GM18519 (cell line): ENCODE results near the gene SNX1.
"Not testable (repeated sequence)": the region's sequence is repeated elsewhere in the genome, so short reads cannot be mapped to it uniquely, and the experiment has no call there.

Experiments
- ATAC-seq: cut with Tn5 transposase; IDR thresholded peaks from one replicate; pipeline ENCODE4 v1.9.1; 2021; ENCODE audit warnings: mild to moderate bottlenecking, moderate library complexity; ENCODE audit not compliant: unreplicated experiment, low FRiP score

The SNX1 gene, protein sequence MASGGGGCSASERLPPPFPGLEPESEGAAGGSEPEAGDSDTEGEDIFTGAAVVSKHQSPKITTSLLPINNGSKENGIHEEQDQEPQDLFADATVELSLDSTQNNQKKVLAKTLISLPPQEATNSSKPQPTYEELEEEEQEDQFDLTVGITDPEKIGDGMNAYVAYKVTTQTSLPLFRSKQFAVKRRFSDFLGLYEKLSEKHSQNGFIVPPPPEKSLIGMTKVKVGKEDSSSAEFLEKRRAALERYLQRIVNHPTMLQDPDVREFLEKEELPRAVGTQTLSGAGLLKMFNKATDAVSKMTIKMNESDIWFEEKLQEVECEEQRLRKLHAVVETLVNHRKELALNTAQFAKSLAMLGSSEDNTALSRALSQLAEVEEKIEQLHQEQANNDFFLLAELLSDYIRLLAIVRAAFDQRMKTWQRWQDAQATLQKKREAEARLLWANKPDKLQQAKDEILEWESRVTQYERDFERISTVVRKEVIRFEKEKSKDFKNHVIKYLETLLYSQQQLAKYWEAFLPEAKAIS

DNA sequence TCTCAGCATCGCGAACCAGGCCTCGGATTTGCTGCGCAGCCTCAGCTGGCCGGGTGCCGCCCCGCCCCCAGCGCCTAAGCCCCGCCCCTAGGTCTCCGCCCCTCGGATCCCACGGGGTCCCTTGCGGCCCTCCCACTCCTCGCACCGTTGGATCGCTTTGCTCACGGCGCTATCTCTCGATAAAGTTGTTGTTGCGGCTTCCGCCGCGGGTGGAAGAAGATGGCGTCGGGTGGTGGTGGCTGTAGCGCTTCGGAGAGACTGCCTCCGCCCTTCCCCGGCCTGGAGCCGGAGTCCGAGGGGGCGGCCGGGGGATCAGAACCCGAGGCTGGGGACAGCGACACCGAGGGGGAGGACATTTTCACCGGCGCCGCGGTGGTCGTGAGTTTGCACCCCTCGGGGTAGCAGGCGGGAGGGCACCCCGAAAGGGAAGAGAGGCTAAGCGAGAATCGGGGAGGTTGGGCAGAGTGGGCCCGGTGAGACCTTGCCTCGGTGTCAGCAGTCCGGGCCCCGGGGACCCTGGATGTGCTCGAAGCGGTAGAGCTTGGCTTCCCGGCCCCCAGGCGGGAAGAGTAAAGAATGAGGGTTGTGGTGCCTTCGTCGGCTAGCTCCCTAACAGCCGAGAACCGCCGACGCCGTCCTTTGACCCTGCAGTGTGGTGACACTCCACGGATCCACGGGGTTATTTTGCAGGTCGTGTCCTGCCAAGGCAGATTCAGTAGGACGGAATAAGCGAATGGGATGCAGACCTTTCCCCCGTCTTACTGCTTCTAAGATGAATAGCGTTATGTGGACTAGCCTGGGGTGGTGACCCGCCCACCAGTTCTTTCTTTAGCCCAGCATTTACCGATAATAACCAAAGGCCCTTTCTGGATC lies at the start of gene SNX1:
SNX1 (plus strand) TSS at position 188 of the 873 bp plus-strand sequence; CDS start at position 220, 32 bp downstream.
- no peak for ATAC-seq

DNA sequence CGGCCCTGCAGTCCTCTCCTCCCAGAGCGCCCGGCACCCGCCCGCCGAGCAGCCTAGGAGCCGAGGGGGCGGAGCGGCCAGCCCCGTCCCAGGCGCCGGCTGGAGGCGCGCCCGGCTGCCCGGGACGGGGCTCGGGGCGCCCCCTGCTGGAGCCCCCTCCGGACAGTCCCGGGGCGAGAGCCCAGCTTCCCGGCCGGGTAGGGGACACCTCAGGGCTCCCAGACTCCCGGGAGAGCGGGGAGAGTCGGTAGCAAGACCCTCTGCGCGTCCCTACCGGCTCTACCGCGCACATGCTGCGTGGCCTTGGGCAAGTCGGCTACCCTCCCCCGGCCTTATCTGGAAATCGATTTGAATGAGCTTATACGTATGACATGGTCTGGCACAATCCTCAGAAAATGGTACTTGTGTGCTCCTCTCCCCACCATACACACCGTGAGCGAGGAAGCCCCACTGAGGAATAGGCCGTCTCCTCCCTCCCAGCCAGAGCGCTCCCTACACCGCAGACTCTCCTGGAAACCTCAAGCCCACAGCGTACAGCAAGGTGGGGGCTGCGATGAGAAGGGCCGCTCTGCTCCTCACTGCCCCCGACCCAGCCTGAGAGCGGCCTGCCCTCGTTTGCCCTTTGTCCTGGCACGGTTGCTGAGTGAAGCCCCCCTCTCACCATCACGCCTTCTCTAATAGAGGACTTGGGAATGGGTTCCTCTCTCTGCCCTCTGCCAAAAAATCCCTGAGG lies 49.2 kb upstream of the SNX1 start, which contains the start of gene DAPK2:
DAPK2 (minus strand) TSS at position 65 of the 733 bp plus-strand sequence. CDS start 6,224 bp downstream, outside the sequence.
- ATAC-seq = no peak

DNA sequence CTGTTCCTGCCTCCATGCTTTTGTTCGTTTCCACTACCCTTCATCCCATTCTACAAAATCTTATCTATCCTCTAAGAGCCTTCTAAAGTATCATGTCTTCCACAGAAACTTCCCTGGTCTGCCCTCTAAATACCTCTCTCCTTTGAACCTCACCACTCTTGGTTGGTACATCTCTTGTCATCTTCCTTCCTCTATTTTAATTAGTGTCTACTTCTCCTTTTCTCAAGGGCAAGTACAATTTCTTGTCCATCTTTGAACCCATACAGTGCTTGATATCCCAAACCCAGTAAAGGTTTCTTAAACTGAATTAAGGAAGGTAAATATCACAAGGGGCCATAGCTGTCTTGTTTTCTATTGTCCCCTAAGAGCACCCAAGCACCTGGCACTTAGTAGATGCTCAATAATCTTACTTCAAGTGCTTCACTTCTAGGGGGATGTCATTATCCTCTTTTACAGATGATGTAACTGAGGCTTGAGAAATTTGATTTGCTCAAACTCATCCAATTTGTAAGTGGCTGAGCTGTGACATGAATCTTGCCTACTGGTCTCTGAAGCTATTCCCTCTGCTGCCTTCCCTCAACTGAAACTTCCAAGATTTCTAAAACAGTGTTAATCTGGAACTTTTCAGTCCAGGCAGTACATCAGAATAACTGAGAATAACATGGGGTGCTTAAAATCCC lies 46.9 kb upstream of the SNX1 start:
- no peak for ATAC-seq

DNA sequence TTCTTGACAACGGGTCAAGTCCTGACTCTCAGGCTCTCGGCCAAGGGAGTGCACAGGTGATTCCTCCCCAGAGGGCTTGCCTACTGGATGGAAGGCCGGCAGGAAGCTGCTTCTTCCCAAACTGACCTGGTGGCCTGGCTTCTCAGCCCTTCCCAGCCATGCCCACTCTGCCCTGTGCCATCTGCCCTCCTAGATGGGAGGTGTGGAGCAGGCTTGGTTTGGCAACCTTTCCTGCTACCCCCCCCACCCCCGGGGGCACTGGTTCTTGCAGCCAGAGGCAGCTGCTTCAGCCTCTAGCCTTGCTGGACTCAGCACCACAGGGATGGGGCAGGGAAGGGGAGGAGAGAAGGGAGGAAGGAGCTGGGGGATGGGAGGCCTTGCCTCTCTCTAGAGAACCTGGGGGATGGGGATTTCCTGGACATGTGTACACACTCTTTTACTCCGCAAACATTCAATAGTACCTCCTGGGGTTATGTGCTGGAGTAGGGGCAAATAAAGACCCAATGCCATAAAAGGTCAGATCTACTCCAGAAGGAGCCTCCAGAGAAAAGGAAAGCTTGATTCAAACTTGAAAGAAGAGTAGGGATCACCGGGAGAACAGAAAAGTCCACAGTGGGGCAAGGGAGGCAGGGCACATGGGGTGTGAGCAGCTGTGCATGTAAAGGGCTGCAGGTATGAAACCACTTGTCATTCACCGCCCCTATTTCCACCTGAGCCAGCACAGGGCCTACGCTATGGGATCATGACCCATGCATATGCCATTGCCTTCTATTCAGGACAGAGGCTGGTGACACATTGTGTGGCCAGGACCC lies 45.3 kb upstream of the SNX1 start:
- ATAC-seq = no peak

DNA sequence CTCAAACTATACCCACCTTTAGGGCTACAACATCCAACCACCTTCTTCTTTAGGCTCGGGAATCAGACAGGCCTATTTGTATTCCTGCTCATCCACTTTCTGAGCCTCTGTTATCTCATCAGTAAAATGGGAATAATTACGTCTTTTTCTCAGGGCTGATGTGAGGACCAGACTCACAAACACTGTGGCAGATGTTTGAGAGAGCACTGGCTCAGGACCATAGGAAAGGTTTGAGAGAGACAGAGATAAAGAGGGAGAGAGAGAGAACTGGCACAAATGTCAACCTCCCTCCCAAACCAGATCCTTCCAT lies 44.7 kb upstream of the SNX1 start:
- ATAC-seq = no peak

DNA sequence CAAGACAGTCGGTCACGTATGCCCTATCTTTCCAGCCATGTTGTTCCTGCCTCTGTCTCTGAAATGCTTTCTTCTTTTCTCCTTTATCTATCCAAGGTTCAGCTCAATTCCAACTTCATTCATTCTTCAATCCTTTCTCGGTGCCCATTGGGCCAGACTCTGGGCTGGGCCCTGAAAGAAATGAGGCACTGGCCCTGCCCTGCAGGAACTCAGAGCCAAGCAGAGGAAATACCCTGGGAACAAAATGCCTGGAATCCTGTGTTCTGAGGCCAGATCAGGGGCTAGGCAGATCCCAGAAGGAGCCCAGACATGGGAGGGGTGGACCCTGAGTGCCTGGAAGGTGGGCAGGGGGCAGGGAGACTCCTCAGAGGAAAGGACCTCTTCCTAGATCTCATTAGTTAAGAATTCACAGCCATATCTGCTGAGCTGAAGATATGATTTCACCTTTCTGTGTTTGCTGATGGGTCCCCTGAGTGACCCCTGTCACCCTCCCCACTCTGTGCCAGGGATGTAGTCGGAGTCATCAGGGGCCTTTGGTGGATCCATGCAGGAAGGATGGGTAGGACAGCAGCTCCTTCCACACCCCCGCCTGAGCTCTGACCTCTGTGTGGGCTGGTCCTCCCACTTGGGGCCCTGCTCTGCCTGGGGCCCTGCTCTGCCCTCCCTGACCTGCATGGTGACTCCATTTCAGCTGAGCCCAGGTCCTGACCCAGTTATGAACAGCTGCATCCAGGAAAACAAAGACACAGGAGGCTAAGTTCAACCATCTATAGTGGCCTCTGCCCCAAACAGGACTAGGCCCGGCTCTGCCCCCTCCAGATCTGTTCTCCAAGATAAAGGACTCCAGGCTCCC lies 44.1 kb upstream of the SNX1 start:
- ATAC-seq = no peak

DNA sequence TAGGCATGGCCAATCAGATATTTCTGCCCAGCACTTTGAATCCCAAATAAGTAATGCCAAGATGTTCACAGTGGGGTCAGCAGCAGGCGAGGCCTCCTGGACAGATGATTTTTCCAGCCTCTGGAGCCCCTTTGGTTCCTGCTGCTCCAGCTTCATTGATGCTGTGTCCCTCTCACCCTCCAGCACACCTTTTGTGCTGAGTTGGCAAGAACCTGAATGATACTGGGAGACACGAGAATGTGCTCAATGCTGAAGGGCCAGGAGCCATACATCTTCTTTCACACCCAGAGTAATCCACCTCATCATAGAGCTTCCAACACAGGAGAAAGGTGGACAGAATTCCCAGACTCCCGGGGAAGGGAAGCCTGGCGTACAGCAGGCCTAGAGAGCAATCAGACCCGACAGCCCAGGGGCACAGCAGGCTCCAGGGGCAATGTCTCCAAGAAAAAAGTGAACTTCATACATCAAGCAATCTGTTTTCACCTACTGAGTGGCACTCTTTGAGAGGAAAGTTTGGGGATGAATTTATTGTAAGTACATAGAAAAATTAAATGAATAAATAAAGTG lies 42.8 kb upstream of the SNX1 start:
- no peak for ATAC-seq

DNA sequence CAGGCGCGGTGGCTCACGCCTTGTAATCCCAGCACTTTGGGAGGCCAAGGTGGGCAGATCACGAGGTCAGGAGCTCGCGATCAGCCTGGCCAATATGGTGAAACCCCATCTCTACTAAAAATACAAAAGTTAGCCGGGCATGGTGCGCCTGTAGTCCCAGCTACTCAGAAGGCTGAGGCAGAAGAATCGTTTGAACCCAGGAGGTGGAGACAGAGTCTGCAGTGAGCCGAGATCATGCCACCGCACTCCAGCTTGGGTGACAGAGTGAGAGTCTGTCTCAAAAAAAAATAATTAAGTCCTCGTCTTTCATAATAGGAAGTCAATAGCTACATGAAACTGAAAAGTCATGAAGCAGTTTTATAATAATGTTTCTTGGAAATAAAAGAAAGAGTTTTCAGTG lies 42.1 kb upstream of the SNX1 start:
- ATAC-seq = not testable (repeated sequence)

DNA sequence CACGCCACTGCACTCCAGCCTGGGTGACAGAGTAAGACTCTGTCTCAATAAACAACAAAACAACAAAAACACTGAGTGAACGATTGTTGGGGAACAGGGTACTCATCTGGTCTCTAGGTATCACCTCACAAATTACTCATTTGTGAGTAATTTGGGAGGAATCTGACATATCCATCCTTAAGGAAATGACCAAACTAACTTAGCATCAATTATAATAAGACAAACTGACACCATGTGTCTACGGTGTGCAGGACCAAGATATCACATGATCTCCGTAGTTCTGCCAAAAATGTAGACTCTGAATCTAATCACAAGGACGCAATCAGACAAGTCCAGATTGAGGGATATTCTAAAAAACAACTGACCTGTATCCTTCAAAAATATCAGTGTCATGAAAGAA lies 37.5 kb upstream of the SNX1 start:
- ATAC-seq = no peak

DNA sequence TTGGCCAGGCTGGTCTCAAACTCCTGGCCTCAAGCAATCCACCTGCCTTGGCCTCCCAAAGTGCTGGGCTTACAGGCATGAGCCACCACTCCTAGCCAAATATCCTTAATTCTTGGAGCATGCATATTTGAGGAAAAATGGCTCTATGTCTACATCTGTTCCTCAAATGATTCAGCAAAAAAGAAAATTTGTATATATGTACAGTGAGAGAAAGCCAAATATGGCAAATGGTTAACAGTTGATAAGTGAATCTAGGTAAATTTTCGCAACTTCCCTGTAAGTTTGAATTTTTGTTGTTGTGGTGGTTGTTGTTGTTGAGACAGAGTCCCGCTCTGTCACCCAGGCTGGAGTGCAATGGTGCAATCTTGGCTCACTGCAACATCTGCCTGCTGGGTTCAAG lies 36.7 kb upstream of the SNX1 start:
- not testable (repeated sequence) for ATAC-seq

DNA sequence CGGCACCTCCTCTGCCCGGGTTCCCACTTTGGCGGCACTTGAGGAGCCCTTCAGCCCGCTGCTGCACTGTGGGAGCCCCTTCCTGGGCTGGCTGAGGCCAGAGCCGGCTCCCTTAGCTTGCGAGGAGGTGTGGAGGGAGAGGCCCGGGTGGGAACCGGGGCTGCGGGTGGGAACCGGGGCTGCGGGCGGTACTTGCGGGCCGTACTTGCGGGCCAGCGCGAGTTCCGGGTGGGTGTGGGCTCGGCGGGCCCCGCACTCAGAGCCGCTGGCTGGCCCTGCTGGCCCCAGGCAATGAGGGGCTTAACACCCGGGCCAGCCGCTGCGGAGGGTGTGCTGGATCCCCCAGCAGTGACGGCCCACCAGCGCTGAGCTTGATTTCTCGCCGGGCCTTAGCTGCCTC lies 35.1 kb upstream of the SNX1 start:
- no peak for ATAC-seq

DNA sequence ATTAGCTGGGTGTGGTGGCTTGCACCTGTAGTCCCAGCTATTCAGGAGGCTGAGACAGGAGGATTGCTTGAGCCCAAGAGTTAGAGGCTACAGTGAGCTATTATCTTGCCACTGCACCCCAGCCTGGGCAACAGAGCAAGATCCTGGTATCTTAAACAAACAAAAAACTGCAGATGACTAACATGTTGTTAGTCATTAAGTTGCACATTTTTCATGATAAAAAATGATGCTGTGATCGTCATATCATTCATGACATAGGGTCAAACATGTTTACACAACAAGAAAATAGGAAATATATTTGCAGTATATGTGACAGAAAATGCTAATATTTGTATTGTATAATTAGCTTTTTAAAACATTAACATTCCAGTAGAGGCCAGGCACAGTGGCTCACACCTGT lies 29.3 kb upstream of the SNX1 start:
- no peak for ATAC-seq

DNA sequence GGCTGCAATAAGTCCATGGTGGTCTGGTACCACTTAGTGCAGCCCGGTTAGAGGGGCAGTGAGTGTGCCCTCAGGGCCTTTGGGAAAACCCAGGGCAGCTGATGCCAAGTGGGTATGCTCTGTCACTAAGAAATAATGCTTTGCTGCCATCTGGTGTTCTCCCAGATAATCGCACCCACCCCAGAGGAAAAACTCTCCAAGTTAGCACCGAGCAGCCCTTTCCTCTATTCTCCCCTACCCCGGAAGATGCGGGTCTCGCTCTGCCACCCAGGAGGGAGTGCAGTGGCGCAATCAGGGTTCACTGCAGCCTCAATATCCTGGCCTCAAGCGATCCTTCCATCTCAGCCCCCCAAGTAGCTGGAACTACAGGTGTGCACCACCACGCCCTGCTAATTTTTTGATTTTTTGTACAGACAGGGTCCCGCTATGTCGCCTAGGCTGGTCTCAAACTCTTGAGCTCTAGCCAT lies 28.2 kb upstream of the SNX1 start:
- no peak for ATAC-seq

DNA sequence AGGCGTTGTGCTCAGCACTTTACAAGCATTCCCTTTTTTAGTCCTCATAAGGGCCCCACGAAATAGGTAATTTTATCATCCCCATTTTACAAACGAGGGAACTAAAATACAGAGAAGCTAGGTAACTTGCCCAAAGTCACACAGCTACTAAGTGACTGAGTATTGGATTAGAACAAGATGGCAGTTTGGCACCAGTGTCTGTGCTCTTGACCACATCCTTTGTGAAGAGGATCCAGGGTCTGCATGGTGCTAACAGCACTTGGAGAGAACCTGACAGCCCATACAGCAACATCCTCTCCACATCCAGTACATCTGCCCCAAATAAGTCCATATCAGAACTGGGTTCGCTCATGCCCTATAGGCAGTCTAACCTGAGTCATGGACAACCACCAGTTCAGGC lies 27.6 kb upstream of the SNX1 start:
- ATAC-seq = no peak

DNA sequence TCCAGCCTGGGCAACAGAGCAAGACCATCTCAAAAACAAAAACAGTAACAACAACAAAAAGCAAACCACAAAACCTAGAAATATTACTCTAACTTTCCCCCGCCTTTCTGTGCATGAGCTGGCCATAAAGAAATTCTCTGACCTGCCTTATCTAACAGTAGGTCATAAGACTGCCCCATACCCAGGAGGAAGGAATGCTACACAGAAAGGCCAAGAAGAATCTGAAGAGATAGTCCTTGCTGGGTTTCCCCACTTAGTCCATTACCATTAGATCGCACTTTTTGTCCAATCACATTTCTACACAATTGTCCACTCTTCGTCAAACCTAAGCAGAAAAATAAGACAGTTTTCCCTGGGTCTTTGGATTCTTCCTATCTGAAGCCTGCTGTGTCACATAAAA lies 25.7 kb upstream of the SNX1 start:
- no peak for ATAC-seq

DNA sequence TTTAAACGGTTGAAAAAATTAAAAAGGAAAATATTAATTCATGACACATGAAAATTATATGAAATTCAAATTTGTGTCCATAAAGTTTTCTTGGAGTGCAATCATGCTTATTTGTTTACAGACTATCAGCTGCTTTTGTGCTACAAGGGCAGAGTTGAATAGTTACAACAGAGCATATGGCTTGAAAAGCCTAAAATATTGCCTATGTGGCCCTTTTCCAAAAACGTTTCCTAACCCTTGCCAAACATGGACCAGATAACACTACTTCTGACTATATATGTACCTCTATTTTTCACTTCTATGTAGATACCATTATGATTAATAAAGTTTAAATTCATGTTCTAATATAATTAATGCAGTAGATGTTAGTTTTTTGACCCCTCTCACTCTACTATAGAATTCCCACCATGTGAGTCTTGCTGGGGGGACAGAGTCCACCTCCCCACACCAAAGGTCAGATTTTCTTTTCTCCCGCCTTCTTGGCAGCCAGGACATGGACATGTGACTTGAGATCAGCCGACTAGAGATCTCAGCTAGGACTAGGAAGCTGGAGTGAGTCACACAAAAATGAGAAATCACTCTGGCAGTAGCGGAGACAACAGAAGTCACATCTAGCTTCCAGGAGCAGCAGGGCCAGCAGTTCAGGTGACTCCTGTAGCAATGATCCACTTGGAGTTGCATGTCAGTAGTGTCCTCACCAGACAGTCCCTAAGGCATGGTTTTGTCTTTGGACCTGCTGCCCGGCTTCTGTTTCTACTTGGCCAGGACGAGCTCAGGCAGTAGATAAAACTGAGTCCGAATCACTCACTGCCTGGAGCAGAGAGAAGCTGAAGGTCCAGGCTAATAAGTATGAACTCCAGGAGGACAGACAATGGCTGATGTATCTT lies 24.6 kb upstream of the SNX1 start:
- ATAC-seq = no peak
